SU-DHL-6 (cell line): ENCODE data around the gene PLIN4.

ENCODE experiments used
- EZH2phosphoT487 ChIP-seq: fragments of 200-600 bp; sonication (generic), shearing (Covaris generic); conservative IDR thresholded peaks from 2 replicates; pipeline ENCODE4 v1.6.1; 2018; ENCODE audit warnings: mild to moderate bottlenecking, antibody characterized with exemption, low read length, moderate library complexity, mixed read lengths
- TF ChIP-seq, protein P1 (sequence below): fragments of 200-600 bp; sonication (generic); IDR thresholded peaks from one replicate; pipeline ENCODE4 v1.5.1; 2017; ENCODE audit warnings: antibody characterized with exemption, mild to moderate bottlenecking, low read length, moderate library complexity; ENCODE audit not compliant: insufficient read depth, poor library complexity, severe bottlenecking

DNA sequence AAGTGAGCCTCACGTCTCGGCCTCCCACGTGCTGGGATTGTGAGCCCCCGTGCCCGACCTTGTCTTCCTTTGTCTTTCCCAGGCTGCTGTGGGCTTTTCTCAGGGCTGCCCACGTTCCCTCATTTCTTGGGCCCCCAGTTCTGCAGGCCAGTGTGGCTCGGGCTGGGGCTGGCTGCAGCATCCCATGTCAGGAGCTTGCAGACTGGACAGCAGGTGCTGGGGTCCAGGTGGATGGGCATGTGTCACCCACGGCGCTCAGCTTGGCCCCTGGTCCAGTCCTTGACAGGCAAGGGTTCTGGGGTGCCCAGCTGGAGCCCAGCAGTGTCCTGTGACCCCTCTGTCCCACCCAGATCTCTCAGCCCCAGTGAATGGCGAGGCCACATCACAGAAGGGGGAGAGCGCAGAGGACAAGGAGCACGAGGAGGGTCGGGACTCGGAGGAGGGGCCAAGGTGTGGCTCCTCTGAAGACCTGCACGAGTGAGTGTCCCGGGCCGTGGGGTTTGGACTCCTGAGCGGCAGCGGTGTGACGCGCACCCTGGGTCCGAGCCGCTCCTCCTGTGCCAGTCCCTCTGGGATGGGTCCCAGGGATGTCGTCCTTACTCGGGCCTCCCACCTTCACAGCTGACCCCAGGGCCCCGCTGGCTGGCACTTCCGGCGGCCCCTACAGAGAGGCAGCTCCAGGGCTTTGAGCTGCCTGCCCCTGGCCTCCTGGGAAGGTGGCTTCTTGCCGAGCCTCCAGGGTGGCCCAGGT lies 17.3 kb downstream of the PLIN4 start:
- TF ChIP-seq, protein P1, sequence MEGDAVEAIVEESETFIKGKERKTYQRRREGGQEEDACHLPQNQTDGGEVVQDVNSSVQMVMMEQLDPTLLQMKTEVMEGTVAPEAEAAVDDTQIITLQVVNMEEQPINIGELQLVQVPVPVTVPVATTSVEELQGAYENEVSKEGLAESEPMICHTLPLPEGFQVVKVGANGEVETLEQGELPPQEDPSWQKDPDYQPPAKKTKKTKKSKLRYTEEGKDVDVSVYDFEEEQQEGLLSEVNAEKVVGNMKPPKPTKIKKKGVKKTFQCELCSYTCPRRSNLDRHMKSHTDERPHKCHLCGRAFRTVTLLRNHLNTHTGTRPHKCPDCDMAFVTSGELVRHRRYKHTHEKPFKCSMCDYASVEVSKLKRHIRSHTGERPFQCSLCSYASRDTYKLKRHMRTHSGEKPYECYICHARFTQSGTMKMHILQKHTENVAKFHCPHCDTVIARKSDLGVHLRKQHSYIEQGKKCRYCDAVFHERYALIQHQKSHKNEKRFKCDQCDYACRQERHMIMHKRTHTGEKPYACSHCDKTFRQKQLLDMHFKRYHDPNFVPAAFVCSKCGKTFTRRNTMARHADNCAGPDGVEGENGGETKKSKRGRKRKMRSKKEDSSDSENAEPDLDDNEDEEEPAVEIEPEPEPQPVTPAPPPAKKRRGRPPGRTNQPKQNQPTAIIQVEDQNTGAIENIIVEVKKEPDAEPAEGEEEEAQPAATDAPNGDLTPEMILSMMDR, result no peak
- TF ChIP-seq EZH2phosphoT487, result no peak
